Activated T-cell treated with anti-CD3 and anti-CD28 coated beads, Interleukin-2, amount 50 U/mL, for 48 hours (primary cell): Measurements from ENCODE around the gene UGT1A5.
"Not testable (repeated sequence)": the region's sequence is repeated elsewhere in the genome, so short reads cannot be mapped to it uniquely, and the experiment has no call there.

Source experiments
- DNase-seq, 2 experiments: peaks; one replicate each; pipeline ENCODE4 v3.0.0-alpha.2; 2020

The UGT1A5 gene

GRCh38 chr2:233747283-233747544, 34.5 kb downstream of the UGT1A5 start:
- no peak for DNase-seq

GRCh38 chr2:233750689-233751088, 38.0 kb downstream of the UGT1A5 start:
- DNase-seq: not testable (repeated sequence)

- not testable (repeated sequence) for DNase-seq
These were observed 38.7 kb downstream of the UGT1A5 start for GRCh38 chr2:233751212-233752009.

GRCh38 chr2:233754872-233755611, 42.3 kb downstream of the UGT1A5 start:
- no peak for DNase-seq

- DNase-seq: no peak
These were observed 43.8 kb downstream of the UGT1A5 start for GRCh38 chr2:233756429-233757081.

GRCh38 chr2:233758141-233758540, 45.4 kb downstream of the UGT1A5 start:
- DNase-seq: no peak

GRCh38 chr2:233758849-233759248, 46.1 kb downstream of the UGT1A5 start:
- DNase-seq: no peak

- no peak for DNase-seq
These were observed 47.3 kb downstream of the UGT1A5 start, which contains the start of gene UGT1A1 for GRCh38 chr2:233760043-233760442. UGT1A1 (plus strand) TSS chr2:233760270; CDS start chr2:233760288, 18 bp downstream.

GRCh38 chr2:233761040-233761769, 48.5 kb downstream of the UGT1A5 start:
- no peak for DNase-seq

- DNase-seq: no peak
These were observed 51.6 kb downstream of the UGT1A5 start for GRCh38 chr2:233764264-233764663.

GRCh38 chr2:233764761-233765160, 52.1 kb downstream of the UGT1A5 start:
- DNase-seq: no peak

- DNase-seq: no peak
These were observed 53.7 kb downstream of the UGT1A5 start for GRCh38 chr2:233766416-233766815.

- DNase-seq: no peak
These were observed 55.4 kb downstream of the UGT1A5 start for GRCh38 chr2:233768076-233768475.

- no peak for DNase-seq
These were observed 56.6 kb downstream of the UGT1A5 start for GRCh38 chr2:233769260-233769659.

- no peak for DNase-seq
These were observed 59.4 kb downstream of the UGT1A5 start for GRCh38 chr2:233772153-233772552.

- DNase-seq: no peak
These were observed 59.9 kb downstream of the UGT1A5 start for GRCh38 chr2:233772583-233772982.

- DNase-seq: no peak
These were observed 61.1 kb downstream of the UGT1A5 start for GRCh38 chr2:233773854-233774253.

- DNase-seq: no peak
These were observed 62.7 kb downstream of the UGT1A5 start for GRCh38 chr2:233775414-233775813.

GRCh38 chr2:233778030-233778429, 65.3 kb downstream of the UGT1A5 start, which contains the start of gene MROH2A:
MROH2A (plus strand) TSS chr2:233778330; CDS start chr2:233779359, 1,029 bp downstream.
- no peak for DNase-seq

- DNase-seq: no peak
These were observed 67.0 kb downstream of the UGT1A5 start for GRCh38 chr2:233779722-233780121.

GRCh38 chr2:233780771-233781170, 68.1 kb downstream of the UGT1A5 start:
- no peak for DNase-seq

- no peak for DNase-seq
These were observed 76.8 kb downstream of the UGT1A5 start for GRCh38 chr2:233789554-233789953.
